22Rv1 (cell line): ENCODE measurements around the gene ERICH2.

Source experiments
- ZFX ChIP-seq: fragments of 450-650 bp; IDR thresholded peaks from 2 replicates; pipeline ENCODE4 v1.6.1; 2017; ENCODE audit warnings: antibody characterized with exemption, borderline replicate concordance
- TF ChIP-seq, protein P1 (sequence below): fragments of 450-650 bp; IDR thresholded peaks from 2 replicates; pipeline ENCODE4 v1.5.1; 2017; ENCODE audit warnings: mild to moderate bottlenecking

DNA sequence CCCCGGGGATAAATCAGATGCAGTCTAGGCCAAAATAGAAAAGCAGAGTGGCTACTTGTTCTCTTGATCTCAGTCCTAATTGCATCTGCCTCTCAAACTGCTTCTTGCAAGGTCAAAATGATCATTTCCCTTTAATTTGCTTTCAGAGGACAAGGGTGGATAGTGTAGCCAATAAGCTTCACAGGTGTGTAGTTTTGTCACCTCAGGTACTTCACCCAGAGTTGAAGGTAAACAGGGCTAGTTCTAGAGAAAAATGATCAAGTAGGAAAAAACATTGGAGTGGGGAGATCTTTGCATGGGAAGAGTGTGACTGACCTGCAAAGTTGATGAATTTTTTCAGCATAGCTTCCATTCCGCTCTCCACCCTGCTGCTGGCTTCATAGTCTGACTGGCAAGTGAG is 8.7 kb downstream of the ERICH2 start:
- TF ChIP-seq, protein P1, sequence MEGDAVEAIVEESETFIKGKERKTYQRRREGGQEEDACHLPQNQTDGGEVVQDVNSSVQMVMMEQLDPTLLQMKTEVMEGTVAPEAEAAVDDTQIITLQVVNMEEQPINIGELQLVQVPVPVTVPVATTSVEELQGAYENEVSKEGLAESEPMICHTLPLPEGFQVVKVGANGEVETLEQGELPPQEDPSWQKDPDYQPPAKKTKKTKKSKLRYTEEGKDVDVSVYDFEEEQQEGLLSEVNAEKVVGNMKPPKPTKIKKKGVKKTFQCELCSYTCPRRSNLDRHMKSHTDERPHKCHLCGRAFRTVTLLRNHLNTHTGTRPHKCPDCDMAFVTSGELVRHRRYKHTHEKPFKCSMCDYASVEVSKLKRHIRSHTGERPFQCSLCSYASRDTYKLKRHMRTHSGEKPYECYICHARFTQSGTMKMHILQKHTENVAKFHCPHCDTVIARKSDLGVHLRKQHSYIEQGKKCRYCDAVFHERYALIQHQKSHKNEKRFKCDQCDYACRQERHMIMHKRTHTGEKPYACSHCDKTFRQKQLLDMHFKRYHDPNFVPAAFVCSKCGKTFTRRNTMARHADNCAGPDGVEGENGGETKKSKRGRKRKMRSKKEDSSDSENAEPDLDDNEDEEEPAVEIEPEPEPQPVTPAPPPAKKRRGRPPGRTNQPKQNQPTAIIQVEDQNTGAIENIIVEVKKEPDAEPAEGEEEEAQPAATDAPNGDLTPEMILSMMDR = no peak
- TF ChIP-seq ZFX = no peak
